ENCODE results near the gene HES1.
"Not testable (repeated sequence)": the region's sequence is repeated elsewhere in the genome, so short reads cannot be mapped to it uniquely, and the experiment has no call there.

The HES1 gene

DNA sequence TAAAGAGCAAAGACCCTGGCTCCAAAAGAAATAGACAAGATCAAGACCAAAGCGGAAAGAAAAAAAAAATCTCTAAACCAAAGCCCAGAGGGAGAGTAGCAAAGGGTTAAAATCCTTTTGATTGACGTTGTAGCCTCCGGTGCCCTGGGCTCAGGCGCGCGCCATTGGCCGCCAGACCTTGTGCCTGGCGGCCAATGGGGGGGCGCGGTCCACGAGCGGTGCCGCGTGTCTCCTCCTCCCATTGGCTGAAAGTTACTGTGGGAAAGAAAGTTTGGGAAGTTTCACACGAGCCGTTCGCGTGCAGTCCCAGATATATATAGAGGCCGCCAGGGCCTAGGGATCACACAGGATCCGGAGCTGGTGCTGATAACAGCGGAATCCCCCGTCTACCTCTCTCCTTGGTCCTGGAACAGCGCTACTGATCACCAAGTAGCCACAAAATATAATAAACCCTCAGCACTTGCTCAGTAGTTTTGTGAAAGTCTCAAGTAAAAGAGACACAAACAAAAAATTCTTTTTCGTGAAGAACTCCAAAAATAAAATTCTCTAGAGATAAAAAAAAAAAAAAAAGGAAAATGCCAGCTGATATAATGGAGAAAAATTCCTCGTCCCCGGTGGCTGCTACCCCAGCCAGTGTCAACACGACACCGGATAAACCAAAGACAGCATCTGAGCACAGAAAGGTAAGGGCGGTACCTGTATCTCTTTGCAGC, at the start of gene HES1:
Gene HES1, plus strand, starts transcription at position 343 of the 713 bp plus-strand sequence. Its CDS starts 233 bp downstream, at position 576.
- peak; percentile 66 for DNase-seq (ENCODE audit: low spot score)

- DNase-seq (ENCODE audit: low spot score): no peak
Measured at GRCh38 chr3:194086388-194087075, 49.4 kb upstream of the HES1 start.

- no peak for DNase-seq (ENCODE audit: low spot score)
Measured at GRCh38 chr3:194087280-194087679, 48.7 kb upstream of the HES1 start.

- no peak for DNase-seq (ENCODE audit: low spot score)
Measured at GRCh38 chr3:194087995-194088855, 47.7 kb upstream of the HES1 start.

DNA sequence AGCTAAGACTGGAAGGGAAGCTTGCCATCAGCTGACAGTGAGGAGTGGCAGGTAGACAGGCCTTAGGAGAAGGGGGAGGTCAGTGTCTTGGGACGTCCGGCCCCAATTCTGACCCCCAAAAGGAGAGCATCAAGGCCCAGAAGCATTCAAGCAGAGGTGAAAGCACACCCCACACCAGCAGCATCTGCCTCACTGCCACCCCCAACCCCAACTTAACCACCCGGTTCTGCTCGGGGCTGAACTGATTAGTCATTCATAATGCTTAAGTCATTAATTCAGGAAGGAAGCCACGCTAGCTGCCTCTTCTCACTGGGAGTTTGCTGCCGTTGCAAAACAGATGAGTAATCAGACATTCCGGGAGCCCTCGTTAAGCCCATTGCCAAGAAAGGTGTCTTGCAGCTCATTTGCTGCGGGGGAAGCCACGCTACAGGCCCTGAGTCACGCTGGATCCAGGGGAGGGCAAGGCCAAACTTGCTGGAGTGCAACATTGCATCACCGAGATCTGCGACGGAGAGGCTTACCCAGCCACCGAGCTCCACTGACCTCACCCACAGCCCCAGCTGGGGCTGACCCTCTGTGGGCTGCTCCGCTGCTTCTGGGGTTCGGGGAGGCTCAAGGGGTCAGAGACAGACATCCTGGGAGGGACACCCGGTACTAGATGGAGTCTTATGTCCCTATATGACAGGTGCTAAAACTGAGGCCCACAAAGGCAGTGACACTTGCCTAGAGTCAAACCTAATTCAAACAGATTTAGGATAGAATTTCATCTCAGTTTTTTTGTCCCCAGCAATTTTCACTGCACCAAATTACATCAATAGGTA, 46.4 kb upstream of the HES1 start:
- peak; percentile 5 for DNase-seq (ENCODE audit: low spot score)

DNA sequence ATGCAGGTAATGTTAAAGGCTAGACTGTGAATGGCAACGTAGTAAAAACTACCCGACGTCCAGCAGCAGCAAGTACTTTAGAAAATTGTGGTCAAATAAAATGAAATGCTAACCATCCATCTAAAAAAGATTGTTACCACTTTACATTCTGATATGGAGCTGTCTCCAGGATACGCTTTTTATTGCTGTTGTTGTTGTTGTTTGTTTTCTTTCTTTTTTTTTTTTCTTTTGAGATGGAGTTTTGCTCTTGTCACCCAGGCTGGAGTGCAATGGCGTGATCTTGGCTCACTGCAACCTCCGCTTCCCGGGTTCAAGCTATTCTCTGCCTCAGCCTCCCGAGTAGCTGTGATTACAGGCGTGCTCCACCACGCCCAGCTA, 45.8 kb upstream of the HES1 start:
- not testable (repeated sequence) for DNase-seq (ENCODE audit: low spot score)

GRCh38 chr3:194090716-194091115, 45.2 kb upstream of the HES1 start:
- DNase-seq (ENCODE audit: low spot score): no peak

DNA sequence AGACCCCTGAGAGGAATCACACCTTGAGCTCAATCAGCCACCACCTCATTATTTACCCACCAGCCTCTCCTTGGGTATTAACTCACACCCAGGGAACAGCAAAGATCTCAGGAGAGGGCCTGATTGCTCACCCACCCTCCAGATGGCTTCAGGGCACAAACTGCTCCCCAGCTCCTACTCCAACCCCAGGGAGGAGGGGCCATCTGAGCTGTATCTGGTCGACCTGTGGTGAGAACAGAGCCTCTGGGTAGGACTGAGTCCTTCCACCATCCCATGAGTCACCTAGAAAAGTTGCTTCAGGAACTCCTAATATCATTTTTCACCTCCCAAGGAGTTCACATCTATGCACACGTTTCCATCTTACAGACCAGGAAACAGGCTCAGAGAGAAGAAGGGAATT, 44.8 kb upstream of the HES1 start:
- no peak for DNase-seq (ENCODE audit: low spot score)

DNA sequence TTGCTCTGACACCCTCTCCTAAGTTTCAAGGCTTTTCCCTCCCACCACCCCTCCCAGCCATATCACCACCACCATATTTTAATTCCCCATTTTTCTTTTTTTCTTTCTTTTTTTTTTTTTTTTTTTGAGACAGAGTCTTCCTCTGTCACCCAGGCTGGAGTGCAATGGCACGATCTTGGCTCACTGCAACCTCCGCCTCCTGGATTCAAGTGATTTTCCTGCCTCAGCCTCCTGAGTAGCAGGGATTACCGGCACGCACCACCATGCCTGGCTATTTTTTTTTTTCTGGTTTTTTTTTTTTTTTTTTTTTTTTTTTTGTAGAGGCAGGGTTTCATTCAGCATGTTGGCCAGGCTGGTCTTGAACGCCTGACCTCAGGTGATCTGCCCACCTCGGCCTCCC, 44.1 kb upstream of the HES1 start:
- DNase-seq (ENCODE audit: low spot score): not testable (repeated sequence)

GRCh38 chr3:194092881-194093301, 43.1 kb upstream of the HES1 start:
- DNase-seq (ENCODE audit: low spot score): no peak

GRCh38 chr3:194093842-194094241, 42.1 kb upstream of the HES1 start:
- no peak for DNase-seq (ENCODE audit: low spot score)

- no peak for DNase-seq (ENCODE audit: low spot score)
Measured at GRCh38 chr3:194095464-194095863, 40.5 kb upstream of the HES1 start.

GRCh38 chr3:194095902-194096301, 40.0 kb upstream of the HES1 start:
- DNase-seq (ENCODE audit: low spot score): no peak

DNA sequence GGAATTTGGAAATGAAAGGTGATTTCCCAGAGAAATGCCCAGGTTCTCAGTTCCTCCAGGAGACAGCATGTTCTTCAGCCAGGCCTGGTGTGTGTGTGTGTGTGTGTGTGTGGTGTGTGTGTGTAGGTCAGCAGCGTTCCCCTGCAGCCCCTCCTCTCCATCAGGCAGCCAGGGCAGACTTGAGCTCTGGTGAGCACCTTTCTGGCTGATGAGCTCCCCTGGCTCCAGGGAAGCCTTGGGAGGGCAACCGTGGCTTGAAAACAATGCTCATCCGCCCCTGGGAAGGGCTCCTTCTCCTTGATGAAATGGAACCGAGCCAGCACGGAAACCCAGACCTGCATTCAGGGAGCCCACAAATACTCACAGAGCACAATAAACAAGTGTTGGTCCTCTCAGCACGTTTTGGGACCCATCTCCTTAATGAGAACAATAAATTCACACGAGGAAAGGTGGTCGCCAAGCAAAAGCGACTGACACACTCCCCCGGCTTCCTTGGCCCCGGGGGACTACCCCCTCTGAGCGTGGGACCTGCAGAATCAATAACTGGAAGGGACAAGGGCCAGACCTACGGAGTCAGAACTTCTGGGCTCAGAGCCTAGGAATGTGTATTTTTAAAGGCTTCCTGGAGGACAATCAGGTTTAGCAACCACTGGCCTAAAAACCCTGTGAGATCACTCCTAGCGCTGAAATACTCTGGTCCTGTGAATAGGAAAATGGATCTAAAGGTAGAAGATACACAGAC, 38.6 kb upstream of the HES1 start:
- no peak for DNase-seq (ENCODE audit: low spot score)

- no peak for DNase-seq (ENCODE audit: low spot score)
Measured at GRCh38 chr3:194098081-194098842, 37.7 kb upstream of the HES1 start.

DNA sequence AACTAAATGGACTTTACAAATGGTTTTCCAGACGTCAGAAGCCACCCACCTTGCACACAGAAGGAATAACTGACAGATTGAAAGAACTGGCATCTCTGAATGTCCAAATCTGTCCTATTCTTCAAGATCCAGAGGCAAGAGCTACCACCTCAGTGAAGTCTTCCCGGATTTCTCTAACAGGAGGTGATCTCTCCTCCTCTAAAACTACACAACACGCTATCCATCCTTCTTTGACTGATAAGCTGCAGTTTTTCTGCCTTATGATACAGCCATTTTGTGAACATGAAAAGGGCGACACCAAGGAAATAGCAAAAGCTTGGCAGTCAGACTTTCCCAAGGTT, 37.1 kb upstream of the HES1 start:
- DNase-seq (ENCODE audit: low spot score): no peak

- no peak for DNase-seq (ENCODE audit: low spot score)
Measured at GRCh38 chr3:194099215-194099614, 36.7 kb upstream of the HES1 start.

DNA sequence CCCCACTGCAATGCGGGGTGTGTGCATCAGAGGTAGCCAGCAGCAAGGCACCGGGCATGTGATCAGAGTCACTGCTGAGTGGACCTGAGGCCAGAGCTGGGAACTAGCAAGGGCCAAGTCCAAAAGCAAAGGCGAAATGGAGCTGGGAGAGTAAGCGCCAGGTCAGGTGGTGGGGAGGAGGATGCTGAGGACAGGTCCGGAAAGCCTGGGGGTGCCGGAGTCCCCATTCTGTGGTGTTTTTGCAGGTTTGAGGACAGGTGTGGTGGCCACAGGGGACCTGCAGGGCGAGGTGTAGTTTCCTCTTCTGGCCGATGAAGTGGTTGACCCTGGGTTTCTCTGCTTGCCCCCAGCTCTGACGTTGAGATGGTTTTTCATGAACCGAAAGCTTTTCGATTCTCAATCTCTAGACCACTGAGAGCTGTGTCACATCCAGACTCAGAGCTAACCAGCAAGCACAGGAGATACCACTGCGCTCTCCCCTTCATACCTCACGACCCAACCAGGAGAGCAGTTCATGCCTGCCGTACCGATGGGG, 35.0 kb upstream of the HES1 start:
- DNase-seq (ENCODE audit: low spot score): no peak

DNA sequence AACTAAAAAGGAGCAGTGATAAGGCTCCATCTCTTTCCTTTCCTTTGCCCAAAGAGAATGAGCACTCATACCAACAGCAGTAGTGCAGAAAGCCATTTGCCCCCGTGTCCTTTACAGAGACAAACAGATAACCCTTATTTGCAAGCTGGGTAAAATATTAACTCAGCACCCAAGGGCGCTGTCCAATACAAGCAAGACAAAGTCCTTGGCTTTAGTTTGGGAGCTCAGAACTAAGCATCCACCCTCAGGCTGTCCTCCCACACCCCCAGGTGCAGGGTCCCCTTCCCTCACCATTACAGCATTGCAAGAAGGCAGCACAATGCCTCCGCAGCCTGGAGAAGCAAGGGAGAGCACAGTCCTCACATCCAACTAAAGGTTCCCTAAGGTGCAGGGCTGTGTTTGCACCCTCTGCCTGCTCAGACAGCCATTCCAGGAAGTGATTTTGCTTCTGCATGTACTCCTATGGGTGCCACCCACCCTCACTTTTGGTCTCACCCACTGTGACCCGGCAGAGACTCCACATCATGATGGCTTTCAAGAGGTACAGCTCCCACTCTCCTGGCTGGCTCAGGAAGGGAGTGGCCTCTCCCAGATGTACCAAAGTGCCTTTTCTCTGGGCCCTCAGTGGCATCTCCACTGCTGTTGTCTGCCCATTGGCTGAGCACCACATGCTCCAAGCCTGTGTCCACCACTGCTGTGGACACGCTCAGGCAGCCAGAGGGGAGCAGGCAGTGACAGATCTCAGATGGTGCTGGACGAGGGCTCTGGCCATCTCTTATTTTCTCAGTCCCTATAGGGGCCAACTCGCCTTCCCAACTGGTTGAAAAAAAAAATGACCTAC, 34.1 kb upstream of the HES1 start:
- DNase-seq (ENCODE audit: low spot score): no peak
